Stimulated activated CD4-positive, alpha-beta T cell treated with anti-CD3 and anti-CD28 coated beads, Interleukin-15, amount 100 ng/mL, for 48 hours (primary cell): ENCODE measurements around the gene NCSTN.

ENCODE experiments used
- DNase-seq, 2 donors: peaks; one replicate each; pipeline ENCODE4 v3.0.0-alpha.2; 2020; ENCODE audit warnings: low read depth in 2 of 2

The NCSTN gene

GRCh38 chr1:160405331-160405877 lies 62.2 kb downstream of the NCSTN start:
- no peak for DNase-seq

- no peak for DNase-seq
These were observed 63.2 kb downstream of the NCSTN start for GRCh38 chr1:160406131-160406968.

DNA sequence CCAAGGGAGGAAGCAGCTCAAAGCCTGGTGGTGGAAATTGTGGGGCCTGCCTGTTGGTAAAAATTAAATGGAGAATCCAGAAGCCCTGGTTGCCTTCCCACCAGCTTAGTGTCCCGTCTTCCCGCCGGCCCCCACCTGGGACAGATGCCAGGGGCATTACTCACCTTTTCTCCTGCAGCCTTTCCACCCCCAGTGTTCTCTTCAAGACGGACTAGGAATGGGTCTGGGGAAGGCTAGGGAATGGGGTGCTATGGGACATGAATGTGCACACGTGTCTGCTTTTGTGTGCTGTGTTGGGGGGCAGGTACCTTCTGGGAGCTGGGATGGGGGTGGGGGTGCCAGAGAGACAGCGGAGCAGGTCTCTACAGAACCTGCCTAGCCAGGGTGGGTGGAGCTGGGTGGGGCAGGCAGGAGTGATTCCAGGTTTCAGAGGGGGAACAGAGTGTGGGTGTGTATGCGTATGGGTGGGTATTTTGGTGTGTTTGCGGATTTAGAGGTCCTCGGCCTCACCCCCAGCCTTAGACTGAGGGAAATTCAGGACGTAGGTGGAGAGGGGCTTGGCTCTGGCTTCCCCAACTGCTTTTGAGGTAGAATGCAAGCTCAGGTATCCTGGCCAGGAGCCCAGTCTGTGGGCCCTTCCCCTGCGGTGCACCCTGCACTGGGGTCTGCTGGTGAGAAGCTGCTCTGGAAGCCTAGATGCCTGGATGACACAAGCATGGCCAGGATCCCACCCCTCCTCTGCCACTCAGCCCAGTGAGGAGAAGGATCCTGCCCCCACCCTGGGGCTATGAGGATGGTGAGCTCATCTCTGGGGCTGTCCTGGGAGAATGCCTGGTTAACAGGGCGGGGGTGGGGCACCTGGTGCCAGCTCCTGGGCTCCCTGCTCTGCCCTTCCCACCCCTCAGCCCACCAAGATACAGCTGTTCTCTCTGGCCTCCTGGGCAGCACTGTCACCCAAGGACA lies 64.9 kb downstream of the NCSTN start:
- no peak for DNase-seq
